Caco-2 (cell line): ENCODE data around the gene SLC4A11. TPM values are rescaled to one million over a fixed set of nuclear protein-coding genes. Genes with fewer than 3 reads are reported as not detected.

Experiments used
- BruUV-seq: library from RNA; stranded (reverse); fragments of 400-500 nt; replicated peaks from 2 replicates; lab custom pipeline; 2021; lab: Mats Ljungman, UMichigan
- CTCF ChIA-PET: fragments of 300-600 bp; sonication (Branson Sonifier 250); formaldehyde crosslinking; loops from one replicate; lab custom pipeline; 2022; ENCODE audit warnings: antibody characterized with exemption; lab: Charles Lee
- POLR2A ChIA-PET: fragments of 300-600 bp; sonication (Branson Sonifier 250); formaldehyde crosslinking; loops from one replicate; lab custom pipeline; 2022; ENCODE audit warnings: antibody characterized with exemption; lab: Charles Lee
- DNase-seq, 2 experiments: peaks; one replicate each; pipeline versions ENCODE4 v3.0.0 to v3.0.0-alpha.2; 2020 to 2022
- H3K27me3 ChIP-seq: replicated peaks from 2 replicates; pipeline ENCODE4 v1.6.0; 2011; ENCODE audit warnings: low read length; ENCODE audit not compliant: control insufficient read depth, insufficient read depth
- H3K36me3 ChIP-seq: 2 replicates; pipeline ENCODE4 v1.5.1; 2011; ENCODE audit warnings: low read length; ENCODE audit not compliant: control insufficient read depth, insufficient read depth
- H3K4me1 ChIP-seq: fragments of 250-450 bp; sonication (Bioruptor Pico); 2 replicates; pipeline ENCODE4 v1.5.1; 2020; ENCODE audit warnings: mild to moderate bottlenecking
- H3K4me3 ChIP-seq: 2 replicates; pipeline ENCODE4 v1.5.1; 2011; ENCODE audit warnings: low read depth, mild to moderate bottlenecking, control low read depth, low read length
- H3K9me3 ChIP-seq: fragments of 250-450 bp; sonication (Bioruptor Pico); 2 replicates; pipeline ENCODE4 v1.5.1; 2020; ENCODE audit warnings: mild to moderate bottlenecking, moderate library complexity
- H3K27ac Mint-ChIP-seq: one replicate; pipeline ENCODE4 v1.8.0; 2022; ENCODE audit warnings: mixed read lengths; ENCODE audit not compliant: unreplicated experiment
- H3K27me3 Mint-ChIP-seq: one replicate; pipeline ENCODE4 v1.8.0; 2022; ENCODE audit warnings: mixed read lengths; ENCODE audit not compliant: insufficient read depth, unreplicated experiment
- H3K36me3 Mint-ChIP-seq: one replicate; pipeline ENCODE4 v1.8.0; 2022; ENCODE audit warnings: mild to moderate bottlenecking, mixed read lengths; ENCODE audit not compliant: insufficient read depth, unreplicated experiment
- H3K4me1 Mint-ChIP-seq: one replicate; pipeline ENCODE4 v1.8.0; 2022; ENCODE audit warnings: low read depth, mixed read lengths; ENCODE audit not compliant: unreplicated experiment
- H3K4me3 Mint-ChIP-seq: one replicate; pipeline ENCODE4 v1.8.0; 2022; ENCODE audit warnings: mild to moderate bottlenecking, moderate library complexity, mixed read lengths; ENCODE audit not compliant: unreplicated experiment
- H3K9me3 Mint-ChIP-seq: one replicate; pipeline ENCODE4 v1.8.0; 2022; ENCODE audit warnings: mixed read lengths; ENCODE audit not compliant: unreplicated experiment
- intact Hi-C: fragments of 100-400 bp; cut with micrococcal nuclease; formaldehyde crosslinking; loops from one replicate; pipeline ENCODE4 v1.10.0; 2022; ENCODE audit not compliant: unreplicated experiment
- total RNA-seq: library from RNA; stranded (reverse); gene quantifications from 2 replicates; pipeline ENCODE4 v1.2.3, GENCODE V29; 2022
- TF ChIP-seq, protein P1 (sequence below), 2 experiments: fragments of 200-600 bp in 1 of 2; IDR thresholded peaks; 1 replicate in 1 of 2; 2 replicates in 1 of 2; pipeline versions ENCODE4 v1.5.1 to v1.8.0; 2011 to 2022; ENCODE audit warnings: antibody characterized with exemption in 1 of 2, control low read depth in 1 of 2, inconsistent platforms in 1 of 2, low read depth in 1 of 2, low read length in 1 of 2, mild to moderate bottlenecking in 1 of 2, moderate library complexity in 1 of 2; ENCODE audit not compliant: insufficient read depth in 1 of 2, severe bottlenecking in 1 of 2, unreplicated experiment in 1 of 2

The SLC4A11 gene
- total RNA-seq, 1 experiment from 2014 or later: 9.5 TPM

DNA sequence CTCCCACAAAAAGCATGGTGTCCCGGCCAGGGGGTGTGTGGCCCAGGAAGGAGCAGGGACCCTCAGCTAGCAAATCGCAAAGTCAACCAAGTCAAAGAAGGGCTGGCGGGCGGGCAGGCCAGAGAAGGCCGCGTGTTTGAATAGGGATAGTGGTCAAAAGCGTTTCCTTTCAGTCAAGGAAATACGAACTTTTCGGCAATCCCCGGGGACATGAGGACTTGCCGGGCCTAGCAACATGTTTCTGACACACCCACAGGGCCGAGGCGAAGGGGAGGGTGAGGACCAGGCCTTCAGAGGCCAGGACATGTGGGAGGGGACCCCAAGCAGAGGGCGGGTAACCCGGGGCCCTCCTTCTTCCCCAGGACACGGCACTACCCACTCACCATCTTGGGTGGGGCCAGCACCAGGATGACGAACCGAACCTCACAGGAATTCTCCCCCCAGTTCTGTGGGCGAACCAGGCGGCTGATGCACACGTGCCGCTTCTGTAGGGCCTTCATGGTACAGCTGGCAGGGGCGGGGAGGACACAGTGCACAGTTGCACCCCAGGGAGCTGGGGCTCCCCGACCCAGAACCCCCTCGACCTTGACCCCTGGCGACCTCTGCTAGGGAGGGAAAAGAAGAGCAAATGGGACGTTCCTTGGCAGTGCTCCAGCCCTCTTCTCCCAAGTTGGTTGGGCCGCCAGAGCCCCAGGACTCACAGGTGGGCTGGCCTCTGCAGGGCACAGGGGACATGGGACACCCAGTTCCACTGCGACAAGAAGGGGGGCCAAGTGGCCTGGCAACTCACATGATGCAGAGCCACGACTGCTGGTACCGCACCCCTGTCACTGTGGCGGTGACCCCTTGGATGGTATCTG lies 5.6 kb downstream of the SLC4A11 start:
- H3K9me3 ChIP-seq: no peaks in the 10 kb centered on the region
- no TSS peak for BruUV-seq
- no peaks in the 10 kb centered on the region for H3K4me1 ChIP-seq
- TF ChIP-seq, protein P1, sequence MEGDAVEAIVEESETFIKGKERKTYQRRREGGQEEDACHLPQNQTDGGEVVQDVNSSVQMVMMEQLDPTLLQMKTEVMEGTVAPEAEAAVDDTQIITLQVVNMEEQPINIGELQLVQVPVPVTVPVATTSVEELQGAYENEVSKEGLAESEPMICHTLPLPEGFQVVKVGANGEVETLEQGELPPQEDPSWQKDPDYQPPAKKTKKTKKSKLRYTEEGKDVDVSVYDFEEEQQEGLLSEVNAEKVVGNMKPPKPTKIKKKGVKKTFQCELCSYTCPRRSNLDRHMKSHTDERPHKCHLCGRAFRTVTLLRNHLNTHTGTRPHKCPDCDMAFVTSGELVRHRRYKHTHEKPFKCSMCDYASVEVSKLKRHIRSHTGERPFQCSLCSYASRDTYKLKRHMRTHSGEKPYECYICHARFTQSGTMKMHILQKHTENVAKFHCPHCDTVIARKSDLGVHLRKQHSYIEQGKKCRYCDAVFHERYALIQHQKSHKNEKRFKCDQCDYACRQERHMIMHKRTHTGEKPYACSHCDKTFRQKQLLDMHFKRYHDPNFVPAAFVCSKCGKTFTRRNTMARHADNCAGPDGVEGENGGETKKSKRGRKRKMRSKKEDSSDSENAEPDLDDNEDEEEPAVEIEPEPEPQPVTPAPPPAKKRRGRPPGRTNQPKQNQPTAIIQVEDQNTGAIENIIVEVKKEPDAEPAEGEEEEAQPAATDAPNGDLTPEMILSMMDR (IDR thresholded peaks at IDR 0.05; ENCODE audit: insufficient read depth in 1 of 2, low read depth in 1 of 2, low read length in 1 of 2, severe bottlenecking in 1 of 2, unreplicated experiment in 1 of 2): no peak
- H3K4me1 Mint-ChIP-seq: no peaks in the 10 kb centered on the region
- DNase-seq: no peak
- no peak overlapping the region for H3K4me3 Mint-ChIP-seq
- H3K4me3 ChIP-seq: no peak overlapping the region
- H3K27me3 ChIP-seq: no peaks in the 10 kb centered on the region
- H3K9me3 Mint-ChIP-seq: no peaks in the 10 kb centered on the region
- no peaks in the 10 kb centered on the region for H3K36me3 ChIP-seq
- H3K36me3 Mint-ChIP-seq: no peaks in the 10 kb centered on the region
- no peaks in the 10 kb centered on the region for H3K27me3 Mint-ChIP-seq
- intact Hi-C loops: no loop called here
- no peak overlapping the region for H3K27ac Mint-ChIP-seq
- CTCF ChIA-PET: no interaction called here
- POLR2A ChIA-PET: no interaction called here

GRCh38 chr20:3231889-3232588 lies 7.0 kb downstream of the SLC4A11 start:
- ChIA-PET CTCF (no interaction called here), POLR2A (no interaction called here)
- Histone ChIP-seq H3K4me3 (no peak overlapping the region), H3K9me3 (no peaks in the 10 kb centered on the region), H3K36me3 (peaks cover 1% of the 10 kb centered on the region), H3K4me1 (no peaks in the 10 kb centered on the region), H3K27me3 (no peaks in the 10 kb centered on the region)
- H3K36me3 Mint-ChIP-seq: peaks cover 3% of the 10 kb centered on the region
- BruUV-seq: no TSS peak
- H3K27ac Mint-ChIP-seq: no peak overlapping the region
- no peaks in the 10 kb centered on the region for H3K9me3 Mint-ChIP-seq
- TF ChIP-seq, protein P1 (IDR thresholded peaks at IDR 0.05; ENCODE audit: insufficient read depth in 1 of 2, low read depth in 1 of 2, low read length in 1 of 2, severe bottlenecking in 1 of 2, unreplicated experiment in 1 of 2): no peak
- H3K27me3 Mint-ChIP-seq: no peaks in the 10 kb centered on the region
- H3K4me1 Mint-ChIP-seq: no peaks in the 10 kb centered on the region
- intact Hi-C loops: no loop called here
- H3K4me3 Mint-ChIP-seq: no peak overlapping the region
- no peak for DNase-seq

GRCh38 chr20:3231116-3231515 lies 7.9 kb downstream of the SLC4A11 start:
- Histone ChIP-seq H3K9me3 (no peaks in the 10 kb centered on the region), H3K36me3 (peaks cover 1% of the 10 kb centered on the region), H3K27me3 (no peaks in the 10 kb centered on the region), H3K4me3 (no peak overlapping the region), H3K4me1 (no peaks in the 10 kb centered on the region)
- intact Hi-C loops: no loop called here
- TF ChIP-seq, protein P1 (IDR thresholded peaks at IDR 0.05; ENCODE audit: insufficient read depth in 1 of 2, low read depth in 1 of 2, low read length in 1 of 2, severe bottlenecking in 1 of 2, unreplicated experiment in 1 of 2): no peak
- DNase-seq: no peak
- ChIA-PET CTCF (no interaction called here), POLR2A (no interaction called here)
- H3K27me3 Mint-ChIP-seq: no peaks in the 10 kb centered on the region
- H3K4me3 Mint-ChIP-seq: no peak overlapping the region
- BruUV-seq: no TSS peak
- no peaks in the 10 kb centered on the region for H3K9me3 Mint-ChIP-seq
- H3K4me1 Mint-ChIP-seq: peaks cover 7% of the 10 kb centered on the region
- H3K36me3 Mint-ChIP-seq: peaks cover 6% of the 10 kb centered on the region
- H3K27ac Mint-ChIP-seq: no peak overlapping the region
